ENCODE data around the gene SH3RF1.

Gene SH3RF1

GRCh38 chr4:169127314-169127713, 143.4 kb downstream of the SH3RF1 start:
- DNase-seq: no peak

GRCh38 chr4:169124661-169125060, 146.1 kb downstream of the SH3RF1 start:
- DNase-seq: no peak

DNA sequence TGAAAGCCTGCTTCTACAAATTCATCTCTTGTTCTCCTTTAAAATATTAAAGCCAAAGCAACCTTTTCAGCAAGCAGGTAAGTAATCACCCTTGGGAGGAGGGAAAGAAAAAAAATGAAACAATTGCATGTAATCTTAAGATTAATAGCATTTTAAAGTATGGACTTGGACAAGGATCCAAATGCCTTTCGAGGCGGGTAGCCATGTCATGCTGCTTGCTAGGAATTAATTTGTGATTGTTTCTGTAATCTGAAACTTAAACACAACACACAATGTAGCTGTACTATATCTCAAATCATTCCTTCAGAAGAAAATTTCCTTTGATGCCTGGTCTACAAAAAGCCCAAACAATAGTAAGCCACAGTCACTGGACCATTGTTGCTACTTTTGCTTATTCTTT, 148.3 kb downstream of the SH3RF1 start:
- DNase-seq: no peak

DNA sequence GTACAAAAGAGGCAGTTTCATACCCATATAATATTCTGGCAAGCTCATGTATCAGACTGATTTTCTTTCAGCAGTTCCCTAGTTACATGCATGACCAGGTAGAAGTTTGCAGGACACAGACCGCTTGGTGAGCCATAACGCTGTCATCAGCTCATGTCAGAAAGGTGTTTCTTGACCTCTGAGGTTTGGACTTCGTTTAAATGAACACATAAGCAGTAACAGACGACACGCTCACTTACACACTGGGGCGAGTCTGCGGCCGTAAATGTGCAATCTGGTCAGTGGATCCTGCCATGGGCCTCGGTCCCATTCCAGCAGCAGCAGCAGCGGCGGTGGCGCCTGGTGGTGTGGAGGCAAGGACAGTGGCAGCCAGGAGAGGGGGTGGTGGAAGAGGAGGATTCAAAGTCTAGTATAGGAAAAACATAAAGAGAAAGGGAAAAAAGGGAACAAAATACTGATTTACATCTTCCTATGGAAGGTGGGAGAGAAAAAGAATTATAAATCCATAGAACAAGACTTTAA, 148.8 kb downstream of the SH3RF1 start:
- no peak for DNase-seq

DNA sequence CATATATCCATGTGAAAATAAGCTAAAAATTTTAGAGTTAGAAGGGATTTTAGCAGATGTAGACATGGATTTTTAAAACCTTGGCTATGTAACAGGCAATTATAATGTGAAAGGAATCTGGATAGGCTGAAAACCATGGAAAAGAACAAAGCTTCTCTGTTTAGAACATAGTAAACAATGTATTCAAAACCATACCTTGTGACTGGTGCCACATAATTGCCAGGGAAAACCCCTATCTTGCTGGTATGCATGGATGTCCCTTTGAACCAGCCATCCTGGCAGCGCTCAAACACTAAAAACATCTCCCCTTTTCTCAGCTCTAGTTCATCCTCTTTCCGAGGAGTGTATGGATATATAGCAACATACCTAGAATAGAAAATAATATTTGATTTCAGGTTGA, 150.1 kb downstream of the SH3RF1 start:
- DNase-seq: no peak

DNA sequence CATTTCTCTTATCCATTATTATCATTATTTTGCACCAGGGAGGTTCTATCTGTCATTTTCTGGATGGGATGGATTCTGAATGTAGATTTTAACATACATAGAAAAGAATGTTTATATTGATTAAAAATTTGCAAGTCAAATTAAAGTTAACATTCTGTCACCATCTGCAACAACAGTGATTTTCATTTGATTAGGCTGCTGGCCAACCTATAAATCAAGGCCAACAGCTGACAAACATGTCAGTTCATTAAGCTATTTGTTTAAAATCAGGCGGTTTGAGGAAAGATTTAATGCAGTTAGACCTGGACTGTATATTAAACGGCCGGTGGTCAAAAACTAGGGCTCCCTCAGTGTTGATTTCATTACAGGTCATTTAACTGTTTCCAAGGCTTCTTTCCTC, 151.2 kb downstream of the SH3RF1 start:
- no peak for DNase-seq

GRCh38 chr4:169117591-169118081, 153.1 kb downstream of the SH3RF1 start:
- DNase-seq: no peak

GRCh38 chr4:169116270-169116901, 154.4 kb downstream of the SH3RF1 start:
- no peak for DNase-seq

GRCh38 chr4:169115897-169116254, 154.9 kb downstream of the SH3RF1 start:
- no peak for DNase-seq

- DNase-seq: no peak
These were observed 155.4 kb downstream of the SH3RF1 start for GRCh38 chr4:169115144-169115896.

DNA sequence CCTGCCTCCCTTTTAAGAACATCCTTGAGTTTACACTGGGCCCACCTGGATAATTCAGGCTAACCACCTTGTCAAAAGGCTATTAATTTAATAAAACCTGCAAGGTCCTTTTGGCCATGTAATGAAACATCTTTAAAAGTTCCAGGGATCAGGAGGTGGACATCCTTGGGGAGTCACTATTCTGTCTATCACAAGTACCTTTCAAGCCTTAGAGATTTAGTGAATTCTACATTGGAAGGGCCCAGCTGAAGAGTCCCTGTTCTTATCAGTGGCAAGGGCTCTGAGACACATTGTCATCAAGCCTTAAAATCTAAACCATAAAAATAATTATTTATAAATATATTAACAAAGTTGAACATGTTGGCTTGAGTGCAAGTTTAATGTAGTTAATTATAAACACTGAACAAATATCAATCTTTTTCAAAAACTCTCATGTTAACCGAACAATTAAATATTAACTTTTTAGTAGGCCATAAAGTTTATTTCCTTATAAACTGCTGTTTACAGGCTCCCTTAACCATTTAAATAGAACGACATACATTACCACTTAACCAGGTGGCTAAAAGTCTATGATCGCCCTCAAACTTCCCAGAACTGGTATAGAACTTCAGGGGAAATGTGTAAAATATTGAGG, 156.3 kb downstream of the SH3RF1 start:
- no peak for DNase-seq

GRCh38 chr4:169110633-169111032, 160.1 kb downstream of the SH3RF1 start:
- DNase-seq: no peak

DNA sequence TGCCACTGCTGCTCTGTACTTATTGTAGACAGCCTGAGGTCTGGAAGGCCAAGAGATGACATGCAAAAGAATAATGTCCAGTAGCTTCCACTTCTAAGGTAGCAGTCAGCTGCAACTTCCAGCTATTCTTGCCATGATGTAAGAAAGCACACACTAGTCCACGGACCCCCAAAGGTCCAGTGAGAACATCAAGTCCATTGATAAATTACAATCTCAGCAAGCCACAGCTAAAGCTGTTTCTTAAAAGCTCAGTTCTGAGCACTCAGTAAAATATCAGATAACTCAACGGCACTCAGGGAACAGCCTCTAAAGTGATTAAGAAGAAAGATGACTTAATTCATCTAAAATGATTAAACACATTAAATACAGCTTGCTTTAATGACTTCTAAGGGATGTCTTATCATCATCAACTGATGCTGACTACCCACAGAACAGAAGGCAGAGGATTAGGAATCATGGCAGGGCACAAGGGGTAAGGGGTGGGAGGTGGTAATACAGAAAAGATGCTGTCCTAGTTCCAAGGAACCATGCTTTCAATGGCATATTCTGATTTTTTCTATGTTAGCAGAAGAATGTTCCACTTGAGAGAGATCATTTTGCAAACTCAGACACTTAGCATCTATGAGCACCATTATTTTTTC, 161.6 kb downstream of the SH3RF1 start:
- no peak for DNase-seq

- no peak for DNase-seq
These were observed 162.5 kb downstream of the SH3RF1 start for GRCh38 chr4:169108303-169108702.

GRCh38 chr4:169107528-169107927, 163.2 kb downstream of the SH3RF1 start:
- DNase-seq: no peak

GRCh38 chr4:169106696-169107229, 164.0 kb downstream of the SH3RF1 start:
- no peak for DNase-seq

DNA sequence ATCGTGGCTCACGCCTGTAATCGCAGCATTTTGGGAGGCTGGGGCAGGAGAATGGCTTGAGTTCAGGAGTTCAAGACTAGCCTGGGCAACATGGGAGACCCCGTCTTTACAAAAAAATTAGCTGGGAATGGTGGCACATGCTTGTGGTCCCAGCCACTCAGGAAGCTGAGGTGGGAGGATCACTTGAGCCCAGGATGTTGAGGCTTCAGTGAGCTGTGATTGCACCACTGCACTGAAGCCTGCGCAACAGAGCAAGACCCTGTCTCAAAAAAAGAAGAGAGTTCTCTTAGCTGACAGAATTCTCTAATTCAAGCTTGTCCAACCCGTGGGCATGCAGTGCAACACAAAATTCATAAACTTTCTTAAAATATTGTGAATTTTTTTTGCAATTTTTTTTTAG, 165.1 kb downstream of the SH3RF1 start:
- no peak for DNase-seq

DNA sequence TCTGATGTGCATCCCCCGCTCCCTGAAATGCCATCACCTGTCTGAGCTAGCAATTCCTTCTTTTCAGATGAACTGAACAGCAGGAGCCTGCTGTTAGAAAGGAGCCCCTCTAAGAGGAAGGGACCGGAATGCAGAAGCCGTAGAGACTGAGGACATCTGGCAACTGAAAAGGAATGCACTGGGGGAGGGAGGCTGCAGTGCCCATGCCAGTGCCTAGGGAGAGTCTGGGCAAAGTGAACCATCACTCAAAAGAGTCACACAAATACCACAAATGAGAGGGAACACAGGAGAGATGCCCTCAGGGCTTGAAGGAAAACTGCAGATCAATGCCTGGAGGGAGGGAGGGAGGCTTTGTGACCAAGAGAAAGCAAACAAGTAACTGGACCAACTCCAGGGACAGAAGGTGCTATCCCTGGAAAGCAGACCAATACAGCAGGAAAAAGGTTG, 166.8 kb downstream of the SH3RF1 start:
- DNase-seq: no peak

DNA sequence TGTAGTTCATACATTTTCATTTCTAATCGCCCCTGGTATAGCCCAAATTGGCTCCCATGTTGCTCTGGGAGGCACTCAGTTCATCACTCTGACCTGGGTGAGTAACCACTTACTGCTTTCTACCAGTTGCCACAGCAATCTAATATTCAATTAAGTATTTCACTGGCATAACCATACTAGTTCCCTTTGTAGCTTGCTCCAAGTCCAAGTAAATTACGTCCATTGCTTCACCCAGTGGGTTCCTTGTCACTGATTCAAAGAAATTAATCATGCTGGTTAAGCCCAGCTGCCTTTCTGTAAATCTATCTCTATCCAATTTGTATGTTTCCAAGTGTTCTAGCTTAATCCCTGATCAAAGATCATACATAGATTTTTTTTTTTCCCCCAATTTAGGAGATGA, 168.7 kb downstream of the SH3RF1 start:
- no peak for DNase-seq

GRCh38 chr4:169100670-169101101, 170.1 kb downstream of the SH3RF1 start:
- DNase-seq: no peak

DNA sequence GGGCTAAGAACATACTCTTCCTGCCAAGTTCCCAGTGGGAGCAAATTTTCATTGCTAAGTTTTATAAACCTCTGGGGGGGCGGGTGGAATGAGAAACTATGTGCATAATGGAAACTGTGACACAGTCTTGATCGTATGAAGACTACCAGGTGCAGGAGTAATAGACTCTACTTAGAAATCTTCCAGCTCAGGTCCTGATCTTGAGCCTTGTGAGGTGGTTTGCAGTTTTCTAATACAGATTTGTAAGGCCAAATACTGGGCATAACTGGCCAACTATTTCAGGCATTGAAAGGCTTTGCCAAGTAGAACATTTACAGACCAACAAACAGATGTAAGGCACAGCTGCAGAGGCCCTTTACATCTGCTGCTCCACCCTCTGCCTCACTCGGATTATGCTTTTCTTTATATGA, 171.0 kb downstream of the SH3RF1 start:
- no peak for DNase-seq

DNA sequence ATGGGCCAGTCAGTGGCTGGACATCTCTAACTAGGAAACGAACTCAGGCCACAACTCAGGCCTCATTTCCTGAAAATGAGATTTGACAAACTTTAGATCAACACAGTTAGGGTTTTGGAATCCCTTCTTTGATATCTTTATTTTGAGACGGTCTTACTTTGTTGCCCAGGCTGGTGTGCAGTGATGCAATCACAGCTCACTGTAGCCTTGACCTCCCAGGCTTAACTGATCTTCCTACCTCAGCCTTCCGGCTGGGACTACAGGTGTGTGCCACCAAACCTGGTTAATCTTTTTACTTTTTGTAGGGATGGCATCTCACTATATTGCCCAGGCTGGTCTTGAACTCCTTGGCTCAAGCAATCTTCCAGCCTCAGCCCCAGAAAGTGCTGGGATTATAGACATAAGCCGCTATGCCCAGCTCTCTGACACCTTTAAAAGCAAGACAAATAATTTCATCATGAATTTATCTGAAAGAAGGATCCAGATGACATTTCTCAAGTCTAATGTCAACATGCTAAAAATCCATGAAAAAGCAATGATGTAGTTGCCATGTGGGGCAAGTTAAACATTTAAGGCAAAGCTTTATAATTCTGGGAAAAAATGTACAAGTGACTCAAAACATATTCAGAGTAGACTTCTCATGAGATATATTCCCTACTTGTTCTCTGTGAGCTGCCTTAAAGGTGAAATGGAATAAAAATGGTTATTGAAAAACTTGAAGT, 171.6 kb downstream of the SH3RF1 start:
- no peak for DNase-seq
